DMS79 (cell line): ENCODE data around the gene SEC61A1.

Experiments used
- DNase-seq: peaks from one replicate; lab custom pipeline; 2025; lab: John Stamatoyannopoulos, UW

Gene SEC61A1

DNA sequence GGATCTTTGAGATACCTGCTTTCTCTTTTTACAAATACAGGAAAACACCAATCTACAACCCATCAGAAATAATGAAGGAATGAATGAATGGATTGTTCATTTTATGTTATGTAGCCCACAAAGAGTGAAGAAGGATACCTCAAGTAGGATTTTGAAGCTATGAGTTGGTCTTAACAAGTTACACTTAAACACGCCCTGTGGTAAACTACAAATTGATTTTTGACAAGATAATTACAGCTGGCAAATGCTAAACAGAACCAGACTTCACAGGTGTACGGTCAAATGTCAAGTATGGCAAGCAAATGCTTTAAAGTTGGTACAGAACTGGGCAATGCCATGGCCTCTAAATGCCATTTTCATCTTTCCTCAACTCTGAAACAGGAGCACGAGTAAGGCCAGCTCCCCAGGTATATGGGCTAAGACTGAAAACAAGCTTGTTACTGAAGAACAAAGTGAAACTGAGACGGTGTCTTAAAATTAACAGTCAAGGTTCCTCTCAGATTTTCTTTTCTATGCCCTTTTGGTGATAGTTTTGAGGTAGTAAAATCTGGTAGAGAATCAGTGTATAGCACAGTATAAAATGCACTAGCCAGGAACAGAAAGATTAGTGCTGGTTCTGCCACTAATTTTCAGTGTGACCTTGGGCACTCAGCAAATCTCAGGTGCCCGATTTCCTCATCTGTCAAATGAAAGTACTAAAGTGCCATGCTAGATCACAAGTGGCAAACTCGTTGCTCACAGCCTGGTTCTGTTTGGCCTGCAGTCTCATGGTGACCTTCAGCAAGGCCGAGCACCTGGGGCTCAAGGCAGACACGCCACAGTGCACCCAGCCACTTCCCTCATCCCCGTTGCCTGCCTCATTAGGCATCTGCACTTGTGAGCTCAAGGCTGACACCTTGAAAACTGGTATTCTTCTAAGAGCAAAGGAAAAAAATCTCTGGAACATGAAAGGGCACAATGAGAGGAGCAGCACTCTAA lies 61.9 kb downstream of the SEC61A1 start:
- no peak for DNase-seq
